NCI-H460 (cell line): ENCODE measurements around the gene SFXN5. TPM values are rescaled to one million over a fixed set of nuclear protein-coding genes. Genes with fewer than 3 reads are reported as not detected.

Experiments used
- DNase-seq: peaks from one replicate; pipeline ENCODE4 v3.0.0-alpha.2; 2016; ENCODE audit warnings: low read depth; ENCODE audit errors: extremely low read depth
- total RNA-seq: library from RNA; depleted of rRNA; stranded (reverse); fragments of >200 nt; shearing (Covaris generic); gene quantifications from 2 replicates; pipeline ENCODE4 v1.2.3, GENCODE V29; 2014

SFXN5 gene
- total RNA-seq, 1 experiment from 2014 or later, result 13.4 TPM

DNA sequence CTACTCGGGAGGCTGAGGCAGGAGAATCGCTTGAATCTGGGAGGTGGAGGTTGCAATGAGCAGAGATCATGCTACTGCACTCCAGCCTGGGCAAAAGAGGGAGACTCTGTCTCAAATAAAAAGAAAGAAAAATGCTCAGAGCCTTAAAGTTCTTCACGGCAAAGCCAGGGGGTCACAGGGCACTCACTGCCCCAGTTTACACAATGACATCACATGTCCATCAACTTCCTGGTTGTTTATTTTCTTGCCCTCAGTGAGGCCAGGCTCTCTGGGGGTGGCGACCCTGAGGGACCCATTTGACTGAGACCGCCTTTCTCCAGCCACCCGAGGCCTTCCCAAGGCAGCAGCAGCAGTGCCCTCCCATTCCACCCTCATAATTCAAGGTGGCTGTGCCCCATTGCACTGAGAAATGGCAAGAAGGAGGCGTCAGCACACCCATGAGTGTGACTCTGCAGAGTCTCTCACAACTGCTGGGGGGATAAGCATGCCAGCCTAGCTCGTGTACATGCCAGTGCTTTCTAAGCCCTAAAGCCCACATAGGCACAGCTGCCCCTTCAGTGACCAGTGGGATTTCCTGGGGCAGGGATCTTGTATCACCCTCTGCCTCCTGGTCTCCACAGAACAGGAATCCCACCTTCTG, 50.0 kb downstream of the SFXN5 start:
- DNase-seq, result no peak

DNA sequence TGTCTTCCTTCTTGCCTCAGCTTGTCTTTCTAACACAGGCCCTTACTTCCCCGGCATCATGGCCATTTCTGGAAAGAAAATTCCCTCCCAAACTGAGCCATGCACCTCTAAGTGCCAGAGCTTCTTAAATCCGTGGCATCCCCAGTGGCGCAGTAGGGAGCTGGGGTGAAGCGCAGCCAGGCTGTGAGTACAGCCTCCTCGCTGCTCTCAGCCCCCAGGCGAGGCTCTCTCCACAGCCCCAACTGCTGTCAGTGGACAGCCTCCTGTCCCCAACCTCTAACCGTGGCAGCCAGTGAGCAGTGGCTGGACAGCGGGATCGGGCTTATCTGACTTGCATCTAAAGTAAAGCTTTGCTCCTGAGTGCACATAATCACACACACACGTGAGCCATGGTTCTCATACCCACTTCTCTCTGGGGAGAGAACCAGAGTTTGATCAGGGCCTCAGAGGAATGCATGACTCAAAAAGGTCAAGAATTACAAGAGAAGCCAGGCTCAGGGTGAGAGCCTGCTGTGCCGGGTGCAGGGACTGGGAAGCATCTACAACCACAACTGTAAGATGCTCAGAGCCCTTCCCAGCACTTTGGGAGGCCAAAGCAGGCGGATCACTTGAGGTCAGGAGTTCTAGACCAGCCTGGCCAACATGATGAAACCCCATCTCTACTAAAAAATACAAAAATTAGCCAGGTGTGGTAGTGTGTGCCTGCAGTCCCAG, 50.7 kb downstream of the SFXN5 start:
- DNase-seq, result peak; percentile 63

DNA sequence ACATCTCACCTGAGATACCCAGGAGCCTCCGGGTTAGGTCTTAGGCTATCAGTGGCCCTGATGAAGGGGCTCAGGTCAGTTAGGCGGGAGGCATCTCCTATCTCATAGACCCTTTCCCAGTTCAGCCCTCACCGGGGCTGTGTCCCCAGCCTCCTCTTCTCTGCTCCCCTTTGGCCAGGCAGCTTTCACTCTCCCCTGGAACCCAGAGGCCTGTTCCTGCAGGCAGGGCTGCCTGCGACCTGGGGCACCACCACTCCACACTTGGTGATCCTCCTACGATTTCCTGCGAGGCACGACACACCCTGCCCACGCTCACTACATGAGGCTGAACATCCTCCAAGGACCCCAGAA, 51.2 kb downstream of the SFXN5 start:
- DNase-seq, result no peak

DNA sequence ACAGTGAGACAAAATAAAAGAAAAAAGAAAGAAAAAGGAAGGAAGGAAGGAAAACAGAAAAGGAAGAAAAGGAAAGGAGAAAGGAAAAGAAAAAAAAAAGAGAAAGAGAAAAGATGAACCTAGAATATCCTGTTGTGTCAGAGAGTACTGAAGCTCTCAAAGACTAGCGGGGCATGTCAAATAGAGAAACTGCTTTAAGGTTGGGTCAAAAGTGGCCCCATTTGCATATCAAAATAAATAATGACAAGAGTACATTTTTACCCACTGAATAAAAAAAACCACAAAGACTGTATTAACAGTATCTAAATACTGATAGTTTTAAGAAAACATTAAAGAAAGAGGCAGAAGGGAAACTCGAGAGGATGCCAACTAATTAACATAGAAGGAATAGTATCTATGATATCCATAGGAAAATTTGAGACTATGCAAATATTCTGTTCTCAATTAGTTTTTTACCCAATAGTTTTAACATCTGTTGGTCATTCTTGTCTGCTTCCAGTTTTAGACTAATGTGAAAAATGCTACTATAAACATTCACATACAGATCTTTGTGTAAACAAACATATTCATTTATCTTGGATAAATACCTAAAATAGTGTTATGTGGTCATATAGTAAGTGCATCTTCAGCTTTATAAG, 53.2 kb downstream of the SFXN5 start:
- DNase-seq, result no peak

DNA sequence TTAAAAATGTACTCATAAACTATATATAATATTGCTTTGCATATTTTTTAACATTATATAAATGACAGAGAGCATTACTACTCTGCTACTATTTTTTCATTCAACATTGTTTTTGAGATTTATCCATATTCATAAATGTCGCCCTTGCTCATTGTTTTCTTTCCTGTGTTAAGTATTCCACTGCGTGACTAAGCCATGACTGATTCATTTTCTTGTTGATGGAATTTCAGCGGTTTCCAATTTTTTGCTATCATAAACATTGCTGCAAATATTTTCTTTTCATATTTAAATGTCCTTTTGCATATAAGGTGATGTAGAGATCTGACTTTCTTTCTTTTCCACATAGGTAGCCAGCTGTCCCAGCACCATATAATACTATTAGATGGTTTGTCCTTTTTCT, 57.6 kb downstream of the SFXN5 start:
- peak; percentile 9 for DNase-seq

DNA sequence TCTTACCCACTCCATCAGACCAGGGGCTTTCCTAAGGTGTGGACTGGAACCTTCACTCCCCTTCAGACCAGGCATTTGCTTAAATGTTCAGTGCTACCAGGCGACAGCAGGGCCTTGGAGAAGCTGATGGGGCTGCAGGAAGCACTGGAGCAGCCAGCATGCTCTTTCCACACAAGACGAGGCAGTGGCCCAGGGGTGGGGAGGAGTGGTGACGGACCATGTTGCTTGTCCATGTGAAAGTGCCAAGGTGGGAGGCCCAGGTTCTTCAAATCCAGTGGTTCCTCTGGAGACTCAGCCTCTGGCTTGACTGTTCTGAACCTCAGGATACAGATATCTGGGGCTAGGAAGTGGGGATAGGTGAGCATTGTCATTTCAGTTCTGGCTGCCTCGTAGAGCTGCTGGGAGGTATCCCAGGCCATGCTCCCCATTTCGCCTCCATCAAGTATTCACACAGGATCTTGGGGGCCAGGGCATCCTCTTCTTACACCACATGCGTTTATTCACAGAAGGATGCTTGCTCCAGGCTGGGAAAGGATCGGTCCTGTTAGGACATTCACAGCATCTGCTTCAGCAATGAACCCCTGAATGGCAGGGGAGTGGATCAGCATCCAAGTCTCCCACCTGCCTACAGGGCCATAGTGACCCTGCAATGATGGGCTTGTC, 62.2 kb downstream of the SFXN5 start:
- no peak for DNase-seq

DNA sequence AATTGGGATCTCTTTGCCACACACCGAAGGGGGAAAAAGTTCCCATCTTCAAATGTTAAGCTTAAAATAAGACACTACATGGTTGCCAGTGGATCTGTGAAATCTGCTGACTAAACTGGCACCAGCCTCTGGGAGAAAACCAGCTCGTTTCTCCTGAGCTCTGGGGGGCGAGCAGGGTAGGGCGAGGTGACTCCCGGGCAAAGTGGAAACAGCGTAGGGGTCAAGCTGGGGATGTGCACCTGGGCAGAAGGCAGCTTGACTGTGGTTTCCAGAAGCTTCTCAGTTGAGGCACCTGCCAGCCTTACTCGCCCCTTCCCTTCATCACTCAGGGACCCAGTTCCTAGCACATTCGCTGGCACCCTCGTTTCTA, 62.8 kb downstream of the SFXN5 start:
- DNase-seq, result no peak

DNA sequence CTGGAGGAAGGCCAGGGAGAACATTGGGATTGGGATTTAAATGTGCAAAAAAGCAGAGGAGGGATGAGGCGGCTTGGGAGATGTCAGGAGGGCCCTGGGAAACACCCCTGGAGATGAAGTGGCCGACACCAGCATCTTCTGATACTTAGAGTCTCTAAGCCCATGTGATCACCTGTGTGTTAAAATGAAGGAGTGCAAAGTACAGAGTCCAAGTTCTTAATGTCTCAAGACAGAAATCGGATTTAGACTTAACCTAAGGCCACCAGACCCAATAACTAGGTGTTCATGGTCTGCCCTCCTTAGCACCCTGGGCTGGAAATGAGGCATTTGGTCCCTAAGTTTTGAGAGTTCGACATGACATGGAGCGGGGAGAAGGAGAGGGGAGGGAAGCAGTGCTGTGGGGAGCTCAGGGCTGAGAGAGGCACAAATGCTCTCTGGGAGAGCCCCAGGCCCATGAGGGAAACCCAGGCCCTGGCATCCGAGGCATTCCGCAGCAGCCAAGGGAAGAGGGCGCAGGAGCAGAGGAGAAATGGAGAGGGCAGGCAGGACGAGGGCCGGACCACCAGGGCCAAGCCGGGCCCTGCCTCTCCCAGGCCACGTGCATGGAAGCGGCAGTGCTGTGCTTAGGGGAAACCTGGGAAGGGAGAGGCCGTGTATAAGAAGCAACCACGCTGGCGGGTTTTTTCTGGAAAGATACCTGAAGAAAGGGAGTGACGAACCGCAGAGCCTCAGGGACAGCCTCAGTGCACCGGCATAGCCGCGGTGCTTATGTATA, 63.3 kb downstream of the SFXN5 start:
- no peak for DNase-seq

DNA sequence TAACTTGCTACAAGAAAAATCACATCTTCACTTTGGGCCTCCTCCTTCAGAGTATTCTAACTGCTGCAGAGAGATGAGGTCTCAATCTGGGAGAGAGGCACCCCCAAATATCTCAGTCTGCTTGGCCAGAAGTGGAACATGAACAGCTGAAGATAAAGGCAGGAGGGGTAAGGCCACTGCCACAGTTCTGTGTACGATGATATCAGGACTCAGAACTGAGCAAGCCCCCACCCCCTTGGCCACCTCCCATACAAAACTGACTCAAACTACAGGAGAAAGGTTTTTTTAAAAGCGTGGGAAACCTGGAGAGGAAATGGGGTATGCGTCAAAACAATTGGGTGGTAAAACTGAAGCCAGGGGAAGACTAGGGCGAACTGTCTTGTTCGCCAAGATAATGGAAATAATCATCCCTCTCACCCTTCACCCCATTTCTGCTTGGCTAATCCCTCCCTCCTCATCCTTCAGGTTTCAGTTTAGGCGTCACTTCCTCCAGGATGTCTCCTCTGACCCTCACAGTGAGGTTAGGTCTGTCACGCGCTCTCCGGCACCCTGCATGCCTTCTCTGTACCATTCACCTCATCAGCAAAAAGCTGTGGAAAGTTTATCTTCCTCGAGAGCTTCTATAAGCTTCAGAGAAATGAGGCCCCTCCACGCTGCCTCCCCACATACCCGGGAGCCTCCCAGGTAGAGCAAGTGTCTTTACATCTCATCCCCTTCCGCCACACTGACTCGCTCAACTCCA, 64.4 kb downstream of the SFXN5 start:
- no peak for DNase-seq

DNA sequence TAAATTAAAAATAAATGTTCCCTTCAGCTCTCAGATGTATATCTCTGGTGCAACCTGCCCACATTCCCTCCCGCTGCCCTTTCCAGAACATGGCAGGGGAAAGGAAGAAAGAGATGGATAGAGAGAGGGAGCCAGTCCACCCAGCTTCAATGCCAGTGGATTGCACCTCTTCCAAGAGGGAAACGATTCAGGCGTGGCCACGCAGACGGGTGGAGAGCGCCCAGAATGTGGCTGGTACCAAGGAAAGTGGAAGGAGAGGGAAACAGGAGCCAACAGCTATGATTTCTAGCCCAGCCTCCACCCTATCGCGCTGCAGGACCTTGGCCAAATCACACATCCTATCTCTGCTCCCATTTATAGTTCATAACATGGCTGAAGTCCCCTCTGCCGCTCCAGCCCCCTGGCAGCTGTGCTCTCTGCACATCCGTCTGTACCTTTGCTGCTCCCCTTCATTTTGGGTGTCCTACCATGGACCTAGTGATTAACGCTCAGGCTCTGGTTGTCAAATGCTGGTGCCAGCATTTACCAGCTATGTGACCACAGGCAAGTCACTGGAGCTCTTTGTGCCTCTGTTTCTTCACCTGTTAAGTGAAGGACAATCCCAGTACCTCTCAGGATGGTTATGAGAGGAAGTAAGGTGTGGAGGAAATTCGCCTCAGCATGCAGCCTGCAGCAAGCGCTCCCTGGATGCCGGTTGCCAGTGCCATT, 66.5 kb downstream of the SFXN5 start:
- DNase-seq, result no peak

DNA sequence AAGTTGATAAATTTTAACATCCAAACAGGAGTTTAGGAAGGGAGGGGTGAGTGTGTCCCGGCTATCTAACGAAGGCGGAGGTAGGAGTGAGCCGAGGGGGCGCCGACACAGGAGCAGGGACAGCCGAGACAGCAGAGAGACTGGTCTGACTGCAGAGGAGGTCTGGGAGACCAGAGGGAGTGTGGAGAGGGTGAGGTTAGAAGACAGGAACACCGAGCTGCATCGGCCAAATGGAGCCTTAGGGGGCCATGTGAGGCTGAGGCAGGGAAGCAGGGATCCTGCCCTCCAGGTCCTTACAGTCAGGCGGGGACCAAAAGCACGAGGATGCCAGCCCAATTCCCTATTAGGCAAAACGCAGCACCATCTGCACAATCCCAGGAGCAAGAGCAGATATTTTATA, 67.0 kb downstream of the SFXN5 start:
- no peak for DNase-seq

DNA sequence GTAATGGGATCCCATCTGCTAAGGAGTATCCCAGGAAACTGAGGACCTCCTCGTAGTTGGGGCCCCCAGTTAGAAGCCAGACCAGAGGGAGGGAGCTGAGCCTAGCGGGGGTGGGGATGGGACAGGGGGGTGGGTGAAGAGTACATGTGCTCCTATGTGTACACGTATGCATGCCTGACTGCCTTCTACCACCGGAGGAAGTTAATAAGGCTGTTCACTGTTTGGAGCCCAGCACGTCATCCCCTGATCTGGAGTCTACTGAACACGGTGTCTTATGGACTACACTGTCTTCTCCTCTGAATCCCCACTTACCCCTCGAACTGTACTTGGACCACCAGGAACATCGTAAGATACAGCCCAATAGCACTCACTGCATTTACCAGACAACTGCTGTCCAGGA, 68.5 kb downstream of the SFXN5 start:
- no peak for DNase-seq

DNA sequence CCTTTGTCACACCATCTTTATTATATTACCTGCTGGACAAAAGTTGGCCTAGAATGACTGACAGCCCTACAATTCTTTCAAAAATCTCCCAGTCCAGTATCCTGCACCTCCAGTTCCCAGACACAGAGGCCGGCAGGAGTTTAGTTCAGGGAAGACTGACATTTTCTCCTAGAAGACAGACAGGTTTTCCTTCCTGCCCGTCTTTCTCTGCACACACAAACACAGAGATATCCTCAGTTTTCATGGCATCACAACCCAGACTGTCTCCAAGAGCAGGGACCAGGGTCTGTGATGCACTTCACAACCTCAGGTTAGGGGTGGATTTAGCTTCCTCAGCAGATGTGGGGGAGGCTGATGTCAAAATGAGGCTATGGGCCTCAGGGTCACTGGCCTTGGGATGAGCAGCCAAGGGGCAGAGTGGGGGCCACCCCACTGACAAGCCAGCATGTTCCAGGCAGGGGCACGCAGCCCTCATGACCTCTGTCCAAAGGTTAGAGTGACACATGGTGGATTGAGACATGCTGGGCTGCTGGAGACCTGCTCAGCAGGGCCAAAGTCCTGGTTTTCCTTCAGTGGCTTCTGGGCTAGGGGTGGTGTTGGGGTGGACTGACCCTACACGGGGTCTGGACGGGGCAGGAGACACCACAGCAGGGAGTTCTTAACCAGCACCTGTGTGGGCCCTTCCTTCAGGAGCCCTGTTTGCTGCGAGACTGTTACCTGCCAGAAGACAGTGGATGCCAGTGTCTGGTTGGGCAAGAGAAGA, 70.5 kb downstream of the SFXN5 start:
- DNase-seq, result no peak

DNA sequence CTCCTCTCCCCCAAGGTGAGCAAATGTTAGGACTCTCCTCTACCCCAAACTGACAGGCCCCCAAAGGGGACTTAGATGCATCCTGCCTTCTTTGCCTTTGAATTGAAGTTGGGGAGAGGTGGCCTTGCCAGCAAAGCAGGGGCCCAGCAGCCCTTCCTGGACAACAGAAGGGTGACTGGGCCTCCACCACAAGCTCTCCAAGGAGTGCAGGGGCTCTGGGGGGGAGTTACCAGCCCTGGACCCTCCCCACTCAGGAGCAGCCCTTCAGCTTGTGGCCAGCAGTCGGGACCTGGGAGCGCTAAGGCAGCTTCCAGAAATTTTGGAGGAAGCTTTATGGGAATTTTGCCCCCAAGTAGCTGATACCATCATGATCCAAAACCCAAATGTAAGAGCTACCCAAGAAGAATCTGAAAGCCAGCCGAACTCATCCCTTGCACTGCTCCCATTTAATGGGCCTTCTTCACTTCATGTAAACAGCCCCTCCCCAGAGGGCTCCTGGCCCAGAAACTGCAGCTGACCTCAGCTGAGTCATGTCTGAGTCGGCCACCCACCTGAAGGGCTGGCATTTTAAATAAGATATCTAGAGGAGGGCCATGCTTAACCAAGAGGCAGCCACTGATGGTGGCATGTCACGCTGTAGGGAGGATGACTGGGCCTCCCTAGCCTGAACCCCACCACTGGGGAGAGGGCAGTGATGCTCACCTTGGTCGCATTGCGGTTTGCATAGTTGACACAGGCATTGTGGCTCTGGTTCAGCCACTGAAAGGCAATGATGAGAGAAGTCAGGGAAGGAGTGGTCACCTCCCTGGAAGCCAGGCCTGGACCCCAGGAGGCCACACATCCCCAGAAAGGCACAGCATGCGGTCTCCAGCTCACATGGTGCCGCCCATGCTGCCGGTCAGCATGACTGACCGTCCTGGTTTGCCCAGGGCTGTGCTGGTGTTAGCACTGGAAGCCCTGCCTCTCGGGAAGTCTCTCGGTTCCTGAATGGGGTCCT, 71.5 kb downstream of the SFXN5 start:
- no peak for DNase-seq

DNA sequence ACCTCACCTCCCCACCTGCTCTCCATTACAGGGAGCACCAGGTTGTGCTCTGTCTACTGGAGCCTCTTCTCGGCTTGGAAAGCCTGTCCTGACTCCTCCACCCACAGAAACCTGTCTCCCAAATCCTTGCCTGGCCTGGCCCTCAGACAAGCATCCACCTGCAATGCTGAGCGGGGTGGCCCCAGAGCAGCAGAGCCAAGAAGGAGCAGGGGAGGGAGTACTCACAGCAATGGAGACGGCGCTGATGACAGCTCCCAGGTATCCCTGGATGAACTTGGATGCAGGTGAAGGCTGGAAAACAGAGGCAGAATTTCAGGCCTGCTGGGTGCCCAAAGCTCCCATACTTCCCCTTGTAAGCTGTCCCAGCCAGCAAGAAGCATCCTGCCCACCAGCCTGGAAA, 72.8 kb downstream of the SFXN5 start:
- DNase-seq, result no peak

DNA sequence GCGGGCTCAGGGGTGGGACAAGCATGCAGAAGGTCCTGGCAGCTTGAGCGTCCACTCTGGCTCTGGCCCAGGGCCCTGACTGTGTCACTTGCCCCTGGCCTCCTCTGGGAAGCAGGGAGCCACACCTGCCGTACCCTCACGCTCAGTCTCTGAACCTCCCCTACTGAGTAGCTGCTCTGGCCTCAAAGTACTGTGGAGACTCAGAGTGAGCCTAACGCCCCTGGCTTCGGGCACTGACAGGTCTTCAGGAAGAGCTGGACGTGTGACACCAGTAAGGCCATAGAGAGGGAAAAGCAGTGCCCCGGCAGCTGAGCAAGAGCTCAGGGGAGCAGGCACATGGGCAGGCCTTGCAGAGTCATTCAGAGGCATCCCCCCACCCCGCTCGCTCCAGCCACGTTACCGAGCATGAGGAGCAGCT, 73.3 kb downstream of the SFXN5 start:
- DNase-seq, result no peak

DNA sequence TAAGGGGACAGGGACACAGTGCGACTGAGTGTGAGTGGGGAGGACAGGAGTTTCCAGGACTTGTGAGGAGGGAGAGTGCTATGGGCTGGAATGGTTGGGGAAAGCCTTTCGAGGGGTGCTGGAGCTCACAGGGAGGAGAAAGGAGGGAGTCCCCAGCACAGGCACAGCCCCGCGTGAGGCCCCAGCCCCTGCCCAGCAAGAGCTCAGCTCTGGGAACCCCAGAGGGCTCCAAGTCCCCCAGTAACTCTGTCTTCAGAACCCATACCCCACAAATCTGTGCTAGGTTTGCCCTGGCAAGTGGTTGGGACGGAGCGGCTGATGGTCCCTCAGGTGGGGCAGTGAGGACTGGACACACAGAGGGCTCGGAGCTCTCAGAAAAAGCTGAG, 75.4 kb downstream of the SFXN5 start:
- DNase-seq, result no peak
